RKO (cell line): ENCODE measurements around the gene MSI2.

Experiments
- DNase-seq: peaks from one replicate; pipeline ENCODE4 v3.0.0-alpha.2; 2016; ENCODE audit warnings: low spot score

Gene MSI2

GRCh38 chr17:57270801-57271245 lies 14.5 kb downstream of the MSI2 start:
- DNase-seq: no peak

GRCh38 chr17:57271821-57272220 lies 15.5 kb downstream of the MSI2 start:
- DNase-seq: no peak

- DNase-seq: no peak
These were observed 17.2 kb downstream of the MSI2 start for GRCh38 chr17:57273490-57273889.

- no peak for DNase-seq
These were observed 17.8 kb downstream of the MSI2 start for GRCh38 chr17:57274162-57274561.

- DNase-seq: no peak
These were observed 18.9 kb downstream of the MSI2 start for GRCh38 chr17:57275071-57275764.

GRCh38 chr17:57276621-57277020 lies 20.3 kb downstream of the MSI2 start:
- no peak for DNase-seq

GRCh38 chr17:57277923-57278604 lies 21.7 kb downstream of the MSI2 start:
- no peak for DNase-seq

GRCh38 chr17:57278740-57279387 lies 22.5 kb downstream of the MSI2 start:
- DNase-seq: no peak

GRCh38 chr17:57279432-57279831 lies 23.1 kb downstream of the MSI2 start:
- DNase-seq: no peak

- DNase-seq: no peak
These were observed 25.6 kb downstream of the MSI2 start for GRCh38 chr17:57281887-57282286.

- no peak for DNase-seq
These were observed 26.0 kb downstream of the MSI2 start for GRCh38 chr17:57282296-57282695.

- no peak for DNase-seq
These were observed 27.1 kb downstream of the MSI2 start for GRCh38 chr17:57283203-57283971.

- DNase-seq: no peak
These were observed 28.3 kb downstream of the MSI2 start for GRCh38 chr17:57284583-57284982.

GRCh38 chr17:57284984-57285646 lies 28.8 kb downstream of the MSI2 start:
- no peak for DNase-seq

- no peak for DNase-seq
These were observed 29.4 kb downstream of the MSI2 start for GRCh38 chr17:57285701-57286100.

GRCh38 chr17:57286399-57287105 lies 30.2 kb downstream of the MSI2 start:
- no peak for DNase-seq

- no peak for DNase-seq
These were observed 31.9 kb downstream of the MSI2 start for GRCh38 chr17:57288040-57288772.

- DNase-seq: no peak
These were observed 32.4 kb downstream of the MSI2 start for GRCh38 chr17:57288773-57289121.

- no peak for DNase-seq
These were observed 32.8 kb downstream of the MSI2 start for GRCh38 chr17:57289130-57289529.

GRCh38 chr17:57289613-57290012 lies 33.3 kb downstream of the MSI2 start:
- DNase-seq: no peak

- no peak for DNase-seq
These were observed 34.7 kb downstream of the MSI2 start for GRCh38 chr17:57290981-57291380.
